HG02870 (cell line): ENCODE data around the gene CPSF6.
"Not testable (repeated sequence)": the region's sequence is repeated elsewhere in the genome, so short reads cannot be mapped to it uniquely, and the experiment has no call there.

Experiments
- ATAC-seq: cut with Tn5 transposase; IDR thresholded peaks from one replicate; pipeline ENCODE4 v1.9.1; 2021; ENCODE audit warnings: mild to moderate bottlenecking, moderate library complexity; ENCODE audit not compliant: unreplicated experiment

Gene CPSF6

GRCh38 chr12:69254862-69255261 lies 15.5 kb downstream of the CPSF6 start:
- no peak for ATAC-seq

GRCh38 chr12:69258655-69259054 lies 19.3 kb downstream of the CPSF6 start:
- no peak for ATAC-seq

- ATAC-seq: no peak
These were observed 23.1 kb downstream of the CPSF6 start for GRCh38 chr12:69262264-69262974.

DNA sequence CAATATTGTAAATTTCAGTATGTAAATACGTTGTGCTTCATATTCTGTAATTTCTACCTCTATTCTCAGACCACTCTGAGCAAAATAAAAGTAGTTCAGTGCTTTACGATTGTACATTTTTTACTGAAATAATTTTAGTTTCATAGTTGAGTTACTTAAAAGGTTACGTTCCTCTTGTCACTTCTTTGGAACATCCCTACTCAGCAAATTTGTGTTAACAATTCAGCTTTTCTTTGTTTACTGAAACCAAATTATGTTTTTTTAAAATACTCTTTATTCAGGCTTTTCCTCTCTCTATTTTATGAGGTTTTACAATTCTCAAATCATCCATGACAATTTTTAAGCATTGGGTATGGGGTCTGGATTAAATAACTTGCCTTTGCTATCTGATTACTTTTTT lies 25.8 kb downstream of the CPSF6 start:
- no peak for ATAC-seq

GRCh38 chr12:69265633-69266032 lies 26.3 kb downstream of the CPSF6 start:
- not testable (repeated sequence) for ATAC-seq

- ATAC-seq: no peak
These were observed 26.8 kb downstream of the CPSF6 start for GRCh38 chr12:69266036-69266635.

DNA sequence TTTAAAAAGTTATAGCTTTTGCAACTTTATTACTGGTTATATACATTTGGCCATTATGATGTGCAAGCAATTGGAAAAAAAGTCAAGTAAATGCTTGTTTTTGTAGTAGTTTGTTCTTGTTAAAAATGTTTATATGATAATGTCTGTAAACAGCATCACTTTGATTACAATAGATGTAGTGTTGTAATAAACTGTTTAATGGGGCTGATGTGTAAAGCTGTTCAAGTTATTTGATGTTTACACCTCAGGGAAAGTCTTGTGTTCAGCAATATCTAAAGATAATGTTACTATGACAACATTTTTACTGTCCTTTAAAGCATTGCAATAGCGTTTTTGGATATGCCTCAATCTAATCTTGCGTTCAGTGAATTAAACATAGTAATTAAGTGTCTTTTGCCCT lies 30.4 kb downstream of the CPSF6 start:
- ATAC-seq: no peak

- no peak for ATAC-seq
These were observed 33.1 kb downstream of the CPSF6 start for GRCh38 chr12:69272511-69272910.

DNA sequence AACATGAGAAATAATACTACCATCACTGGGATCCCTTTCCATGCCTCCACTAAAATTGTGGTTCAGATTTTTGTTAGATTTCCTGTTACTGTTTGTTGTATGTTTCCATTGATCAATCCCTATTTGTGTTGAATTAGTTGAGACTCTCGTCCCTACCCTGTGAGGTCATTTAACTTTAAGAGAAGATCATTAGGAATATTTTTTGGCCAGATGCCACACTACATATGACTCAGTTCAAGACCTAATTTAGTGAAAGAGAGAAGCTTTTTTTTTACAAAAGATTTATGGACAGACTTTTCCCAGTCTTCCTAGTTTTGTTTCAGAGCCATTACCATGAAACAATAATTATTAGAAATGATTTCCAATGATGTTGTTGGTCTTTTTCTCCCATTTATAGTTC lies 35.5 kb downstream of the CPSF6 start:
- ATAC-seq: no peak

DNA sequence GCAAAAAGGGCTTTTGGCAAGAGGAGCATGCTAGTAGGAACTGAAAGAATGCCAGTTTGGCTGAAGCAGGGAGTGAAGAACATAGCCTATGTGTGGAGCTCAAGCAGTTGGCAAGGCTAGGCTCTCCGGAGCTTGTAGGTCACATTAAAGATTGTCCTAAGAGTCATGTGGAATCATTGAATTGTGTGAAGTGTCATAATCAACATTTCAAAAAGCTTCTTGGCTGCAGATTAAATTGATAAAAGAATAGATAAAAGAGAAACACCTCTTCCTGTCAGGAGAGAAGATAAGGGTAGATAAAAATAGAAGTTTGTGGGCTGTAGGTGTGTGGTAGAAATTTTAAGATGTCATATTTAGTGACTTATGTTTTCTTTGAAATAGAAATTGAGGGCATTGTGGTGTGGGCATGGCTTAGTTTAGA lies 36.1 kb downstream of the CPSF6 start:
- ATAC-seq: no peak

DNA sequence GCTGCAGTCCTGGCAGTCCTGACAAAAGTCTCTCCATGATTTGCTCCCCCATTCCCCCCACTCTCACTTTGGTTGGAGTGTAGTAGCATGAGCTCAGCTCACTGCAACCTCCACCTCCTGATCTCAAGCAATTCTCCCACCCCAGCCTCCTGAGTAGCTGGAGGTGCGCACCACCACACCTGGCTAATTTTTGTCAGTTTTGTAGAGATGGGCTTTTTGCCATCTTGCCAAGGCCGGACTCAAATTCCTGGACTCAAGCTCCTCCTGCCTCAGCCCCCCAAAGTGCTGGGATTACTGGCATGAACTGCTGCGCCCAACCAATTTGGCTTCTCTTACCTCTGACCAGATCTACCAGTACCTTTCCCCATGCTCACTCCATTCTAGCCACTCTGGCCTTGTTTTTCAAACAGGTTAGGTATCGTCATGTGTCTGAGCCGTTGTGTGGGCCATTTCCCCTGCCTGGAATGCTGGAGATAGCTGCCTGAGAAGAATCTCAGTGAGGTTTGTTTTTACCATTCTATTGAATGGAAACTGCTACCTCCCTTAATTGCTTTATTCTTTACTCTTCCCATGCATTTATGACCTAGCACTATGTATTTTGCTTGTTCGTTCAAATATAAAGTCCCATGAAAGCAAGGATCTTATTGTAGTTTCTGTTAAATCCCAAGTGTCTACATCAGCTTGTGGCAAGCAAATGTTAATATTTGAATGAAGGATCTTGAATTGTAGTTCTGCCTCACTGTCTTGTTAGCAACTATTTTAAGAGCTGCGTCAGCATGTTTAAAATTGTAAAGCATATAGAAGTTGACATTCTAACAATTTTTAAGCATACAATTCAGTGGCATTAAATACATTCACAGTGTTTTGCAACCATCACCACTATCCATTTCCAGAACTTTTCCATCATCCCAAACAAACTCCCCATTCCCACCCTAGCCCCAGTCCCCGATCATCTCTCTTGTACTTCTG lies 39.7 kb downstream of the CPSF6 start:
- no peak for ATAC-seq

DNA sequence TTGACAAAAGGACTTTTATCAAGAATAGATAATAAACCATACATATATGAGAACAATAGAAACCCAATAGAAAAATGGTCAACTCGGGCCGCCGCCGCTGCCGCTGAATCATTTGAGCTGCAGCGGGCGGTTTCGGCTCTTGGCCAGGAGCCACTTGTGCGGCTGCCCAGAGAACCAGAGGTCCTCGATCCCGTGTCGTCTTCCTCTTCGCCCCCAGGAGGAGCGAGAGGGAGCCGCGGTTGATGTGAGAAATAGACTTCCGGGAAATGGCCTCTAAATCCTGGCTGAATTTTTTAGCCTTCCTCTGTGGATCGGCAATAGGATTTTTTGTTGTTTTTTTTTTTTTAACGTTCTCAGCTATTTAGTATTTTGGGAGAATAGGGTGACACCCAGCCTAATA lies 44.8 kb downstream of the CPSF6 start:
- ATAC-seq: peak; percentile 58

- ATAC-seq: no peak
These were observed 48.2 kb downstream of the CPSF6 start for GRCh38 chr12:69287556-69287955.

DNA sequence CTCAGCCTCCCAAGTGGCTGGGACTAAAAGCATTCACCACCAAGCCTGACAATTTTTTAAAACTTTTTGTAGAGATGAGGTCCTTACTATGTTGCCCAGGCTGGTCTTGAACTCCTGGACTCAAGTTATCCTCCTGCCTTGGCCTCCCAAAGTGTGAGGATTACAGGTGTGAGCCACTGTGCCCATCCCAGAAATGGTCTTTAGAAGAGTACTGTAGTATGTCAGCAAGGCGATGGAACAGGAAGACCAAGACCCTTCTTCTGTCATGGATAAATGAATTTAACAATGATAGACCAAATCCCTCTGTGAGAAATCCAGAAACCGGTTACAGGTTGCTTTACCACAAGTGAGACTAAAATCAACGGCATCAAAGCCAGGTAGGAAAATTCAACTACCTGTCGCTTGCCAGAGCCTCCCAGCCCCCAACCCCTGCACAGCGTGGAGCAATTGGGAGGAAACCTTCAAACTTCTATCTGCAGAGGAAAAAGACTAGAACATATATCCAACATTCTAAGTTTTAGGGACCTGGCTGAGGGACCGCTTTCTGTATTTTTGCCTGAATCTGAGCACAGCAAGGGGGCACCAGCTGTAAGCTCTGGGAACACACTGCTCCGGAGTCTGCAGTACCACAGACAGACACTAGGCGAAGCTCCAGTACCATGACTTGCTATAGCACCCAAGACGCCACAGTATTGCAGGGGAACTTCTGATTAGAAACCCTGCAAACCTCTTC lies 51.3 kb downstream of the CPSF6 start:
- ATAC-seq: peak; percentile 99

GRCh38 chr12:69291278-69291593 lies 51.9 kb downstream of the CPSF6 start:
- no peak for ATAC-seq

- ATAC-seq: no peak
These were observed 58.8 kb downstream of the CPSF6 start for GRCh38 chr12:69298133-69298532.

GRCh38 chr12:69298947-69299346 lies 59.6 kb downstream of the CPSF6 start:
- ATAC-seq: no peak

GRCh38 chr12:69304284-69304683 lies 64.9 kb downstream of the CPSF6 start:
- ATAC-seq: no peak

DNA sequence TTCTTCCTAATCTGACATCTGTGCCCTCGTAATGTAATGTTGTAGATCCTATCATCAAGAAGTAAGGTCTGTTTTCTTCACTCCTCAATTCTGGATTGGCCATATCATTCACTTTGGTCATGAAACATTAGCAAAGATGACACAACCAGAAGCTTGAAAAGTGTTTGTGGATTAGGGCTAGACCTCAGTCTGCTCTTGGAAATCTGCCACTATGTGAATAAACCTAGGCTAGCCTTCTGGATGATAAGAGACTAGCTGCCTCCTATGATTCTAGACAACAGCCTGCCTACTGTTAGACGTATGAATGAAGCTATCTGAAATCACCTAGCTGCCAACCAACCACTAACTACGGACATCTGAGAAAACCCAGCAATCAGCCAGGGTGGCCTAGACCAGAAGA lies 70.1 kb downstream of the CPSF6 start:
- ATAC-seq: no peak

DNA sequence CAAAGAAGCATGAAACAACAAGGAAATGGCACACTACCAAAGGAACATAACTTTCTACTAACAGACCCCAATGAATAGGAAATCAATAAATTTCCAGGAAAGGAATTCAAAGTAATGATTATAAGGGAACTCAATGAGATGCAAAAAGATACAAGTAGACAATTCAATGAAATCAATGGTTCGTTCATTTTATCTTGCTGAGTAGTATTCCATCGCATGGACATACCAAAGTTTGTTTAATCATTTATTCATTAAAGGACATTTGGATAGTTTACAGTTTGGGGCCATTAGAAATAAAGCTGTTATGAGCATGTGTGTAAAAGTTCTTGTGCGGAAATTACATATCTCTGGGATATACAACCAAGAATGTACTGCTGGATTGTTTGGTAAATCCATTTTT lies 73.8 kb downstream of the CPSF6 start:
- no peak for ATAC-seq

- ATAC-seq: not testable (repeated sequence)
These were observed 77.4 kb downstream of the CPSF6 start for GRCh38 chr12:69316784-69317183.
